Activated CD8-positive, alpha-beta T cell treated with anti-CD3 and anti-CD28 coated beads for 36 hours (primary cell): ENCODE measurements around the gene PRKAA2. TPM values are rescaled to one million over a fixed set of nuclear protein-coding genes. Genes with fewer than 3 reads are reported as not detected.

Experiments
- ATAC-seq: fragments of 200-7000 bp; cut with Tn5 transposase; one replicate; pipeline ENCODE4 v1.10.0; 2021; ENCODE audit warnings: mild to moderate bottlenecking, moderate library complexity
- CTCF ChIA-PET: fragments of 350-600 bp; sonication (Branson Sonifier 250); formaldehyde crosslinking; loops from one replicate; lab custom pipeline; 2021; ENCODE audit warnings: antibody characterized with exemption; lab: Charles Lee
- POLR2A ChIA-PET: fragments of 350-600 bp; sonication (Branson Sonifier 250); formaldehyde crosslinking; loops from one replicate; lab custom pipeline; 2021; ENCODE audit warnings: antibody characterized with exemption; lab: Charles Lee
- DNase-seq: peaks from one replicate; pipeline ENCODE4 v3.0.0-alpha.2; 2020
- H3K27ac Mint-ChIP-seq: one replicate; pipeline ENCODE4 v1.8.0; 2021; ENCODE audit warnings: mild to moderate bottlenecking, mixed read lengths
- H3K27me3 Mint-ChIP-seq: one replicate; pipeline ENCODE4 v1.8.0; 2021; ENCODE audit warnings: mixed read lengths
- H3K36me3 Mint-ChIP-seq: one replicate; pipeline ENCODE4 v1.8.0; 2021; ENCODE audit warnings: low read depth, mixed read lengths
- H3K4me1 Mint-ChIP-seq: one replicate; pipeline ENCODE4 v1.8.0; 2021; ENCODE audit warnings: low read depth, mixed read lengths
- H3K4me3 Mint-ChIP-seq: one replicate; pipeline ENCODE4 v1.8.0; 2021; ENCODE audit warnings: mild to moderate bottlenecking, moderate library complexity, mixed read lengths
- H3K9me3 Mint-ChIP-seq: one replicate; pipeline ENCODE4 v1.8.0; 2021; ENCODE audit warnings: mixed read lengths
- CTCF ChIP-seq: fragments of 200-600 bp; IDR thresholded peaks from one replicate; pipeline ENCODE4 v1.8.0; 2022; ENCODE audit warnings: antibody characterized with exemption, mild to moderate bottlenecking
- intact Hi-C: fragments of 100-400 bp; cut with micrococcal nuclease; formaldehyde crosslinking; loops from one replicate; pipeline ENCODE4 v1.10.0; 2022
- total RNA-seq, 2 experiments: library from RNA; stranded (reverse); gene quantifications; one replicate each; pipeline ENCODE4 v1.2.3, GENCODE V29; 2021

The PRKAA2 gene
- total RNA-seq, 2 experiments from 2014 or later, result not detected

DNA sequence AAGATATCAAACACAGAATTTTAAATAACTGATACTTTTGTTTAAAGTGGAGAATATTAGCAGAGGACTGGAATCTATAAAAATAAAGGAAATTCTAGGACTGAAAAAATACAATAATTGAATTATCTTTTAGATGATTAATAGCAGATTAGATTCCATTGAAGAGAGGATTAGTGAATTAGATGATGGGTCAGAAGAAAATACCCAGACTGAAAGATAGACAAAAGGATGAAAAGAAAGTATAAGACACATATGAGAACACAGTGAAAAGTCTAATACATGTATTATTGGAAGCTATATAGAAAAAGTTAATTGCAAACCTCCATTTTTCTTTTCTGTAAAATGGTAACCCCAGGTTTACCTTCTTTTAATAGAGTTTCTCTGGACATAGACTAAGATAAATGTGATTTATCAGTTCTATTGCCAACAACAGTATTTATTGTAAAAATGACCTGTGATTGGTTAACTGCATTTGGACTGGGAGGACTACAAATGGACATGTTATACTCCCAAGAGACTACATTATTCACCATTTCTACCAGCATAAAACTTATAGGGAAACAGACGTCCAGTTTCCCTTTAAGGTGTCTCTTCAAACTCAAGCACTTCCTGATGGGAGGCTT, 11.0 kb downstream of the PRKAA2 start:
- peaks cover 2% of the 10 kb centered on the region for H3K36me3 Mint-ChIP-seq
- no peaks in the 10 kb centered on the region for H3K27me3 Mint-ChIP-seq
- DNase-seq (no peak), ATAC-seq (no peak)
- POLR2A ChIA-PET, result interaction anchor here (0.6 kb wide), 1 partner anchor 1374 kb away, joined by 3 read pairs; no protein-coding TSS in a partner anchor
- no peak for TF ChIP-seq CTCF
- H3K4me3 Mint-ChIP-seq, result no peak overlapping the region
- peaks cover 17% of the 10 kb centered on the region for H3K9me3 Mint-ChIP-seq
- H3K27ac Mint-ChIP-seq, result no peak overlapping the region
- intact Hi-C loops, result no loop called here
- CTCF ChIA-PET, result no interaction called here
- no peaks in the 10 kb centered on the region for H3K4me1 Mint-ChIP-seq

- no peak for TF ChIP-seq CTCF
- Mint-ChIP-seq H3K4me3 (no peak overlapping the region), H3K4me1 (no peaks in the 10 kb centered on the region), H3K36me3 (peaks cover 2% of the 10 kb centered on the region), H3K9me3 (peaks cover 17% of the 10 kb centered on the region), H3K27ac (no peak overlapping the region), H3K27me3 (peaks cover 2% of the 10 kb centered on the region)
- ATAC-seq (no peak), DNase-seq (no peak)
- CTCF ChIA-PET, result no interaction called here
- intact Hi-C loops, result no loop called here
- POLR2A ChIA-PET, result no interaction called here
Observed at GRCh38 chr1:56658254-56658653, 13.1 kb downstream of the PRKAA2 start.

DNA sequence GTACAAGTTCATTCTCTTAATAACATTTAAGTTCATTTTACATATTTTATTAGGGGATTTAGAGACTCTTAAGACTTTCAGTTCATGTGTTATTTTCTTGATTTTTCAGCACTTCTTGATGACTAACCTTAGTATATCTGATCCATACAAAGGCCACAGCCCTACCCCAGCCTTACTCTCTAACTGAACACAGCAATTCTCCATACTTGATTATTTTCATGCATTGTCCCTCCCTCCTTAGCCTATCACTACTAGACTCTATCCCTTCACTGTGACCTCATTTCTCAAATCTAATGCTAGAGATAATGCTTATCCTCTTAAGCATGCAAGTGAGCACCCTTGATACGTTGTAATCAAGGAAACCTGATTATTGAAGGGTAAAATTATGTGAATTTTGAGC, 15.2 kb downstream of the PRKAA2 start:
- ChIA-PET CTCF (no interaction called here), POLR2A (no interaction called here)
- TF ChIP-seq CTCF, result no peak
- Mint-ChIP-seq H3K27me3 (peaks cover 3% of the 10 kb centered on the region), H3K36me3 (peaks cover 2% of the 10 kb centered on the region), H3K4me1 (no peaks in the 10 kb centered on the region), H3K9me3 (peaks cover 17% of the 10 kb centered on the region), H3K27ac (no peak overlapping the region), H3K4me3 (no peak overlapping the region)
- DNase-seq (no peak), ATAC-seq (no peak)
- intact Hi-C loops, result no loop called here

GRCh38 chr1:56663846-56664245, 18.7 kb downstream of the PRKAA2 start:
- DNase-seq, result no peak
- CTCF ChIA-PET, result no interaction called here
- no peaks in the 10 kb centered on the region for H3K4me1 Mint-ChIP-seq
- POLR2A ChIA-PET, result no interaction called here
- no peak overlapping the region for H3K4me3 Mint-ChIP-seq
- H3K27ac Mint-ChIP-seq, result no peak overlapping the region
- H3K27me3 Mint-ChIP-seq, result peaks cover 3% of the 10 kb centered on the region
- no peak for ATAC-seq
- intact Hi-C loops, result no loop called here
- no peak for TF ChIP-seq CTCF
- H3K9me3 Mint-ChIP-seq, result no peaks in the 10 kb centered on the region
- no peaks in the 10 kb centered on the region for H3K36me3 Mint-ChIP-seq

DNA sequence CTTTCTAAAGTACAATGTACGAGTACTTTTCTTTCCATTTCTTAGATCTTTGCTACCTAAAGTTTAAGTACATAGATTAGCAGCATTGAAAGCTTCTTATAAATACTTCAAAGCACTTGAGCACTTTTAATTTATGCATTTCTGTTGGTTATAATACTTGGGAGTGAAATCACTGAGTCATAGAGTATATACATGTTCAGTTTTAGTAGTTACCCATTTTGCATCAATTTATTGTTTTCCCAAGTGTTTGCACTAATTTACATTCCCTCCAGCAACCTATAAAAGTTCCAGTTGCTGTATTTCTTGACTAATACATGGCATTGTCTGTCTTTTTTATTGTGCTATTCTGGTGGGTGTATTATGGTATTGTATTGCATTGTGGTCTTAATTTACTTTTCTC, 20.3 kb downstream of the PRKAA2 start:
- DNase-seq (no peak), ATAC-seq (no peak)
- Mint-ChIP-seq H3K27ac (no peak overlapping the region), H3K36me3 (no peaks in the 10 kb centered on the region), H3K4me3 (no peak overlapping the region), H3K27me3 (peaks cover 3% of the 10 kb centered on the region), H3K9me3 (no peaks in the 10 kb centered on the region), H3K4me1 (no peaks in the 10 kb centered on the region)
- CTCF ChIA-PET, result no interaction called here
- TF ChIP-seq CTCF, result no peak
- POLR2A ChIA-PET, result no interaction called here
- intact Hi-C loops, result no loop called here
